ENCODE data around the gene NCAM2.
"Not testable (repeated sequence)": the region's sequence is repeated elsewhere in the genome, so short reads cannot be mapped to it uniquely, and the experiment has no call there.

The NCAM2 gene

DNA sequence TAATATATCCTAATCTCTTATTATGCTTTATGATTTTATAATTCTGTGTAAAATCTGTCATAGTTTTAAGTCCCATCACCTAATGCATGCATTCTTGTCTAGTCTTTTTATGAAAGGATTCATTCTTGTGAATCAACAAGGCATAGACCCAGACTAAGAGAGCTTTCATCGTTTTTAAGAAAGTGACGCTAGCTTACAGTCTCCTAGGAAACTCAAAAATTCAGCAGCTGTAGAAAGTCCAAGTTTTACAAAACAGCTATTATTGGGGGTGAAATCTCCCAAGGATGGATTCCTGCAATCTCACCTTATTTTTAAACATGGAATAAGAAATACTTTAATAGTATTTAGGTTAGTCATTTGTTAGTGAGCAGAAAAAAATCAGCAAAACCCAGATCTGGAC is 104.7 kb downstream of the NCAM2 start:
- no peak for DNase-seq (ENCODE audit: low read depth, low spot score)

DNA sequence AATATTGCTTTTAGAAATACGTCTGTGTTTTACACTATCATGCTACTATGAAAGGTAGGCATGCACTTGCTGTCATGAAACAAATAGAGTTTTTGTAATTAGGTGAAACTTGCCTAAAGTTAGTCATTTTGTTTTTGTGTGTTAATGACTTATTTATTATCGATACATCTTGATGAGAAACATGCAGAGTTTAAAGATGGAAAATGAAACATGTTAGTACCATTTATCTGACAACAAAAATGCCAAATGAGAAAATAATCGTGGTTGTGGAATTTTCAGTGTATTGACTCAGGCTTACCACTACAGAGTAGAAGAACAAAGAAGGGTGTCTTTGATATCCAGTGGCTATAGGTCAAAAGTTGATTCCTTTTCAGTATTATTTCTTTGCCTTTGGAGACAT is 105.5 kb downstream of the NCAM2 start:
- DNase-seq (ENCODE audit: low read depth, low spot score): no peak

DNA sequence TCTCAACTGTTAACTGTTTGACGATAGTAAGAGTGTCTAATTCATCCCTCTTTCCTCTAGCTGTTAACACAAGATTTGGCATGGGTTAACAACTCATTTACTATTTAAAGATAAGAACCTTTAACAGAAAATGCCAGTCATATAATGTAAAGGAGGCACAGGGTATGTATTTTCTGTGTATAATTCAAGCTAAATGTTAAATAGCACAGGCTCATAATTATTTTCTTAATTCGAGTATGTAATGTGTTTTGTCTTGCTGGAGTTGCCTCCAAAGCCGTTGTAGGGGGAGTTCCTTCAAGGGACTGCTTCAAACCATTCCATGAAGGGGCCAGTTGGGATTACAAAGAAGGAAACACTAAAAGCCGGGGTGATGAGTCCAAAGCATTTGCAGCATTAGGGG is 111.5 kb downstream of the NCAM2 start:
- no peak for DNase-seq (ENCODE audit: low read depth, low spot score)

DNA sequence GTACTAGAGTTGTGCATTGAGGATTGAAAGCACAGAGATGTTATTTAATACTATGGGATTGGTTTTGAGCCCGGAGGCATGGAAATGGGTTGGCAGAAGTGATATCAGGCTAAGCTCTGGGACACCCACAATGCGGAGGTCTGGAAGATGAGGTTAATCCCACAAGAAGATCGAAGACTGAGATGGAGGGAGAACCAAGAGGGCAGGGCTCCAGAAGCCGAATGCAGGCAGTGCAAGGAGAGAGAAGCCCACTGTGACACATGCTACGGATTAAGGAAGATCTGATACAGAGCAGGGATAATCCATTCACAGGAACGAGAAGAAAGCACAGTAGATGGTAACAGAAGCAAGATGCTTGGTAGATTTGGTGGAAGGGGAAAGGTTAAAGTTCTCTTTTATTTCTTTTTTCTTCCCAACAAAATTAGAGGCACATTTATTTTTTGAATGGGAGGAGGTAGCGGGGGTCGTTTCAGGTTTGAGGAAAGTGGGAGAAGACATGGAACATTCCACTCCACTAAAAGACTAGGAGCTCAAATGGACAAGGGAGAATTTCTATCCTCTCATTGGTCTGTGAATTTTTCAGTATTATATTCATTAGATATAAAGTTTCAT is 113.2 kb downstream of the NCAM2 start:
- DNase-seq (ENCODE audit: low read depth, low spot score): no peak

DNA sequence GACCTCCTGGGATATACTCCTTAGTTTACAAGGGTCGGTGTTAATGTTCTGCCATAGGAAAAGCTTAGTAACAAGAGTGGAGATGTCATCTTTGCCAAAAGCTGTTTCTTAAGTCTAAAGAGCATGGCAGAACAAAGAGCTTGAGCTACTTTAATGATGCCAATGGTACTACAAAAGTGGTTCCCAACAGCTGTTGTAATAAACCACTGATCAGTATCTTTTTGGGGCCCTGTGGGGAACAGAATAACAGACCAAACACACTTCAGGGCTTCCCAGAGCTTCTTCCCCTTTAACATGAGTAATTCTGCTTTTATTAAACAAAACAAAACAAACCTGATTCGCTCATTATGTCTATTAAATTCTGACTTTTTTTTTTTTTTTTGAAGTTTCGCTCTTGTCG is 116.3 kb downstream of the NCAM2 start:
- no peak for DNase-seq (ENCODE audit: low read depth, low spot score)

DNA sequence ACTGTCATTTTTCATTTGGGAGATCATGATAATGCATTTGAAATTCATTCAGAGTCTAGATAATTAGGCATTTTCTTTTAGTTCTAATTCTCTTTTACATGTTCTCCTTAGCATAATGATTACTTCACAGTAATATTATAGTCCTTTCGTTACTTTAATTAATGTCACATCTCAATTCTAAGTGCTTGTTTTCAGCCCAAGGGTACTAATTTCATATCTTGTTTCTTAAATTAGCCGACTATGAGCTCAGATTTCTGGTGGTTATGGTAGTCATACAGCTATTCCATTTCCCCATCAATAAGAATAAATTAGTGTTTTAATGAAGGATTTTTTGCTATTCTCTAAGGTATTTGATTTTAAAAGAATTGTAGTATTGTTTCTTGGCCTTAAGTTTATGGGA is 120.9 kb downstream of the NCAM2 start:
- DNase-seq (ENCODE audit: low read depth, low spot score): no peak

DNA sequence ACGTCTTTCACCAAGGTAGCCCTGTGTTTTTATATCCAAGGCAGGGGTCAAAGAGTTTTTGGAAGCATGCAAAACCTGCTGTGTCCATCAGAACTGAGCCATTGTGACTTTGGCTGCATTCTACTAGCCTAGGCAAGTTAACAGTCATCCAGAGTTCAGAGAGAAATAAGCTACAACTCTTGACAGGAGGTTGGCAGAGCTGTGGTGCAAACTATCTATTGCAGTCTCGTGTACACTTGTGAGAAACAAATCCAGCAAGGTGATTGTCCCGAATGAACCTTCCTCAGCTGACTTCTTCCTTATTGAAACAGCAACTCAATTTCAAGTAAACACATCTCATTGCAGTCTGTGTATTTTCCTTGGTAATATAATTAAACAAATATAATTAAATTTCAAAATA is 124.5 kb downstream of the NCAM2 start:
- no peak for DNase-seq (ENCODE audit: low read depth, low spot score)

DNA sequence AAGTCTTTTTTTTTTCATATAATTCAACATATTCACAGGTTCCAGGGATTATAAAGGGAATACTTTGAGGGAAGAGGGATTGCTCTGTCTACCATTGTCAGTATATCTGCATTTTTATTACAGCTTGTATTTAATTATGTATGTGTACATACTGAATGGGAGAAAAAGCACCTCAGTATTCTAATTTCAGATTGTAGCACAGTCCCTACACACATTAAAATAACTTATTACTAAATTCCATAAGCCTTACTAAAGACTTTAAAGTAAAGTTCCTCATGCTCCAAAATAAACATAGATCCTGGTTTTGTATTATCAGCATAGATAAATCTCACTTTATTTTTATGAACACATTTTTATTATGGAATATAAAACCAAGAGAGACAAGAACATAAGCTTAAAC is 134.2 kb downstream of the NCAM2 start:
- DNase-seq (ENCODE audit: low read depth, low spot score): no peak

DNA sequence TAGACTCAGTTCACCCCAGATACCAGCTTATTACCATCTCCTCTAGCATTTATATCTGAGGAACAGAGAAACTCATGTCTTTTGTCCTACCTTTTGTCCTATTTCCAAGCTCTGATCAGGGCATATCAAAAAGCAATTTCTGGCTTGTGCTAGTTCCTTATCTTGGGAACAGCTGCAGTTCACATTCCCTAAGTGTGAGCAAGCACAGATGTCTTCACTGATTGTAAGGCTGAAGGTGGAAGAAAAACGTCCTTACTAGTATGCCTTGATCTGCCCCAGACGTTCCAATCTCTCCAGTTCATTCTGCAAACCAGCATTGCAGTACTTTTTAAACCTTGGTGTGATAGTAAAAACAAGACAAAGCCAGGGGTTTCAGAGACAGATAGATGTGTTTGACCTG is 139.8 kb downstream of the NCAM2 start:
- no peak for DNase-seq (ENCODE audit: low read depth, low spot score)

DNA sequence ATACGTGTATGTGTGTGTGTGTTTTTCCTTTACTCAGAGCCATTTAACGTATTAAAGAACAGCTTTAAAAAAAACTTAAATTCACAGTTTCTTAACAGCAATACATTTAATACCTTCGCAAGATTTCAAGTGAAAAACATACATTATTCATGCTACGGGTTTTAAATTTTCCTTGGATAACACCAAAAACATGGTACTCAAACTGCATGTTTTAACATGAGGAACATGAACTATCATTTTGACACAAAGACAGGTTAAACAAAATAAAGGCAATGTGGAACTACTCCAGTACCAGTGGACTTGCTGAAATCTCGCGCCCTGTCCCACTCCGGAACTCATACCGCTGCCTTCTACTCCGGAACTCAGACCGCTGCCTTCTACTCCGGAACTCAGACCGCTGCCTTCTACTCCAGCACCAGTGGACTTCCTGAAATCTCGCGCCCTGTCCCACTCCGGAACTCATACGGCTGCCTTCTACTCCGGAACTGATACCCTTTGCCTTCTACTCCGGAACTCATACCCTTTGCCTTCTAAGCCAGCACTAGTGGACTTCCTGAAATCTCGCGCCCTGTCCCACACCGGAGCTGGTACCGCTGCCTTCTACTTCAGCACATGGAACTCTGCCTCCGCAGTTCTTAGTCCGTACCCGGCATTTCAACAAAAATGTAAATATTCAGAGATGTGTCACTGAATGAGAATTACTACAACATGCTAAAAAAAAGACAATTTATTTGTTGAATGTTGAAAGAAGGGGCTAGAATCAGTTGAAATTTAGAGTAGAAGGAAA is 148.6 kb downstream of the NCAM2 start:
- DNase-seq (ENCODE audit: low read depth, low spot score): no peak

DNA sequence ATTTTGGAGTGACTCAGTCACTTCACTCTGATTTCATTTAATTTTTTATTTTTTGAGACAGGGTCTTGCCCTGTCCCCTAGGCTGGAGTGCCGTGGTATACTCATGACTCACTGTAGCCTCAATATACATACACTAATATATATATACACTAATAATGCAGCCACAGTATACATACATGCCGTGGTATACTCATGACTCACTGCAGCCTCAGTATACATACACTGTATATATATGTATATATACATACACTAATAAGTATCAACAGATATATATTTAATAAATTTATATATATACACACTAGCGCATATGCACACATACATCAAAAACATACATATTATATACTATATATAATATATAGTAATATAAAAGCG is 149.2 kb downstream of the NCAM2 start:
- DNase-seq (ENCODE audit: low read depth, low spot score): no peak

DNA sequence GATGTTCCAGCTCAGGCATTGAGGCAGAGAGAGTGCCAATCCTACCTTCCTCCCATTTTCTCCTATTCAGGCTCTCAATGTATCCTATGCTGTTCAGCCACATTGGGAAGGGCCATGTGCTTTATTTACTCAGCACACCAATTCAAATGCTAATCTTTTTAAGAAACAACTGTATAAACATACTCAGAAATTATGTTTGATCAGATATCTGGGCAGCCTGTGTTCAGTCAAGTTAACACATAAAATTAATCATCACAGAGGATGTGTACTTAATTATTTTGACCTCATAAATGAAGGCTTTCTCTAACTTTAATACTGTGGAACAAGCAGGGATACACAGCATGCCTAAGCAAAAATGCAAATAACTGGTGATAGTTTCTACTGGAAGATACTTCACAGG is 149.8 kb downstream of the NCAM2 start:
- DNase-seq (ENCODE audit: low read depth, low spot score): no peak

DNA sequence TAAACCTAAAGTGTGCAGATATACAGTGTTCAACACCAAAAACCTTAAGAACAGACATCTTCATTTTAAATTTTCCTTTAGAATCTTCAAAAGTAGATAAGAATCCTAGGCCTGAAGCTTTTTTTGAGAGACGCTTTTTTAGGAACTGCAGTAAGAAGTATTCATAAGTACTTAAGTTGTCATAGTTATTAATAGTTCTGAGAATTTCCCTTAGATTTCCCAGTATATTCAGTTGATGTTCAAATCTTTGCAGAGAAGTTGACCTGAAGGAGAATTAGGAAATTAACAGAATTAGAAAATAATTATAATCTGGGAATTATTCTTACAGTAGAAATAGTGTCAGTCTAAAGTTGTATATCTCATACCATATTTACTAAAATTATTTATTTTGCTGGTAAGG is 150.3 kb downstream of the NCAM2 start:
- DNase-seq (ENCODE audit: low read depth, low spot score): no peak

DNA sequence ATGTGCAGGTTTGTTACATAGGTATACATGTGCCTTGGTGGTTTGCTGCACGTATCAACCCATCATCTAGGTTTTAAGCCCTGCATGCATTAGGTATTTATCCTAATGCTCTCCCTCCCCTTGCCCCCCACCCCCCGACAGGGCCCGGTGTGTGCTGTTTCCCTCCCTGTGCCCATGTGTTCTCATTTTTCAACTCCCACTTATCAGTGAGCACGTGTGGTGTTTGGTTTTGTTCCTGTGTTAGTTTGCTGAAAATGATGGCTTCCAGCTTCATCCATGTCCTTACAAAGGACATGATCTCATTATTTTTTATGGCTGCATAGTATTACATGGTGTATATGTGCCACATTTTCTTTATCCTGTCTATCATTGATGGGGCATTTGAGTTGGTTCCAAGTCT is 151.2 kb downstream of the NCAM2 start:
- not testable (repeated sequence) for DNase-seq (ENCODE audit: low read depth, low spot score)

DNA sequence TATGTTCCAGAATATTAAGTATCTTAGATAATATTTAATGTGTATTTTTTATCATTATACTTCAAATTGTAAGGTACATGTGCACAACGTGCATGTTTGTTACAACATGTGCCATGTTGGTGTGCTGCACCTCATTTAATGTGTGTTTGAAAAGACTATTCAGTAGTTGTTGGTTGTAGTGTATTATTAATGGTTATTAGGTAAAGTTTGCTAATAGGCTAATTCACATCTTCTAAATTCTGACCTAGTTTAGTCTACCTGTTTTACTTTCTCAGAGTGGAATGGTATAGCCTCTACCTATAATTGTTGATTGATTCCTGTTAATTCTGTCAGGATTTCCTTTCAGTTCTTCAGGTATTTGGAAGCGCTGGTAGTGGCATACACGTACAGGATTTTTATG is 153.0 kb downstream of the NCAM2 start:
- no peak for DNase-seq (ENCODE audit: low read depth, low spot score)

DNA sequence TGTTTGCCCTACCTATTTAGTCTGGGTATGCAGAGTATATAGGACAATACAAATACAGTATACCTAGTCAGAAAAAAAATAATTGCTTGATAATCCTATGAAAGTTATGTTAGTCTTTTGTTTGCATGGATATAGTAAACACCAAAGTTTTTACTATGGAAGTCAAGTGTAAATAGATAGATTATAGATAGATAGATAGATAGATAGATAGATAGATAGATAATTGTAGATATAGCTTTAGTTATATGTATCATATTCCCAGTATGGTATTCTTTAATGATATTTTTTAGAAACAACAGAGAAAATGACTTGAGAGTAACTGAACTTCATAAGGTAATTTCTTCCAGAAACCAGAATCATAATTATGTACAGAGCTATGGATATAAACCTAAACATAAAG is 158.2 kb downstream of the NCAM2 start:
- no peak for DNase-seq (ENCODE audit: low read depth, low spot score)

DNA sequence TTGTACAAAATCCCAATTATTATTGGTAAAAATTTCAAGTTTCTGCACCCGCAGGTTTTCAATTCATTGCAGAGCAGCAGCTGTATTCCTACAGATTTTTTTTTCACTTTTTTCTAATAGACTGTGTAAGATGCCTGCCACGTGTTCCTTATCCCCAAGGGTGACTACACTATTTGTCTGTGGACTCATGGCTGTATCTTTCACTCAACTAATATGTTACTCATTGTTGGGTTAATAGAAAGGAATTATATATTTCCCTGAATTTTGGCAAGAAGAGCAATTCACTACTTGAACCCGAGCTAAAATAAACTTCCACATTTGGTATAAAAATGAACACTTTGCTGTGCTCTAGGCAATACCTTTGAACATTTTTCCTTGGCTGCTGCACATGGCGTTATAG is 158.7 kb downstream of the NCAM2 start:
- no peak for DNase-seq (ENCODE audit: low read depth, low spot score)

DNA sequence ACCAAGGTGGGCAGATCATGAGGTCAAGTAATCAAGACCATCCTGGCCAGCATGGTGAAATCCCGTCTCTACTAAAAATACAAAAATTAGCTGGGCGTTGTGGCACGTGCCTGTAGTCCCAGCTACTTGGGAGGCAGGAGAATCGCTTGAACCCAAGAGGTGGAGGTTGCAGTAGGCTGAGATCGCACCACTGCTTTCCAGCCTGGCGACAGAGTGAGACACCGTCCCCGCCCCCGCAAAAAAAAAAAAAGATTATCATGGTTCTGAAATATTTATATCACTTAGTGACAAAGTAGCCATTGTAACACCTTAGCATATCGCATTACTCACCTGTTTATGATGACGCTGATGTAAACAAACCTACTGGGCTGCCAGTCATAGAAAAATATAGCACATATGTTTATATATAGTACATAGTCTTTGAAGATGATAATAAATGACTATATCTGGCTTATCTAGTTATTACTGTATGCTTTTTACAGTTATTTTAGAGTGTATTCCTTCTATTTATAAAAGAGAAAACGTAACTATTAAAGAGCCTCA is 160.2 kb downstream of the NCAM2 start:
- DNase-seq (ENCODE audit: low read depth, low spot score): no peak

DNA sequence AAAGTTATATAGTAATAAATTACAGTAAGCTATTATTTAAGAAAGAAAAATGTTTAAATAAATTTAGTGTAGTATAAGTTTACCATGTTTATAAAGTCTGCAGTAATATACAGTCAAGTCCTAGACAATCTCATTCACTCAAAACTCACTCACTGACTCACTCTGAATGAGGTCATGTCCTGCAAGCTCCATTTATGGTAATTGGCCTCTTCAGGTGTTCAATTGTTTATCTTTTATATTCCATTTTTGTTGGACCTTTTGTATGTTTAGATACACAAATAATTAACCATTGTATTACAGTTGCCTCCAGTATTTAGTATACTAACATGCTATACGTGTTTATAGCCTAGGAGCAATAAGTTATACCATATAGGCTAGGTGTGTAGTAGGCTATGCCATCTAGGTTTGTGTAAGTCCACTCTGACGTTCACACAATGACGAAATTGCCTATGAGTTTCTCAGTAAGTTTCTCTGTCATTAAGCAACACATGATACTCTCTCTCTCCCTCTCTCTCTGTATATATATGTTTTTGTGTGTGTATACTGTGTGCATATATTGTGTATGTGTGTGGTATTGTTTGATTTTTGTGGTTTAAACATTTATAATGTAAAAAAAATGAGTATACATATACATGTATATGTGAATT is 161.2 kb downstream of the NCAM2 start:
- no peak for DNase-seq (ENCODE audit: low read depth, low spot score)

DNA sequence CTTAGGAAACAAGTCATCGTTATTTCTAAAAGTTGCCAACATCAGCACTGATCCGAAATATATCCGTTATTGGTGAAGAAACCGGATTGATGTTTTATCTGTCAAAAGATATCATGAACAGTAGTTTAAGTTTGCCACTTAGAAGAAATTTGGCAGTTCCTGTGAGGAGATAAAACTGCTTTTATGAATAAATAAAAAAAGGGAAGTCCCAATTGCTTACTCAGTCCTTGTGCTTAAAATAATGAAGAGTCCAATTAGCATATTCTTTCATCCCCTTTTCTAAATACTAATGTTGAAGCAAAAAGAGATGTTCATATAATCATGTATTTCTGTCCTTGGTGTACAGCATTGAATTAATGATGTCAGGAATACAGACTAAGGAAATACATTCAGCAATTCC is 164.6 kb downstream of the NCAM2 start:
- DNase-seq (ENCODE audit: low read depth, low spot score): no peak

DNA sequence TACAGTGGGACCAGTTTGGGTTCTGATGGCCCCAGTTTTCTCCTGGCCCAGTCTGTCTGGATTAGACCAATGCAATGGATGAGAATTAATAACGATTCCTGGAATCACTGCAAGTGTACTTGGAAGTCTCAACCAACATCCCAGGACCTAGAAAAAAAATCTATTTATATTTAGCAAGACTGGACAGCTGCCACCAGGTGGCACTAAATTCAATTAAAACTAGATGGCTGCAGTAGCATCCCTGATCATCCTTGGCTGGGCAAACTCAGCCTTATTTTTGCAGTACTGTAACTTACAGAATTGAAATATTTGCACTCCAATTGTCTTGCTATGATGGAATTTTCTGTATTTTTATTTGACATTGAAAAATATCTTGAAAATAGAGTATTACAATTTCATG is 165.7 kb downstream of the NCAM2 start:
- no peak for DNase-seq (ENCODE audit: low read depth, low spot score)

DNA sequence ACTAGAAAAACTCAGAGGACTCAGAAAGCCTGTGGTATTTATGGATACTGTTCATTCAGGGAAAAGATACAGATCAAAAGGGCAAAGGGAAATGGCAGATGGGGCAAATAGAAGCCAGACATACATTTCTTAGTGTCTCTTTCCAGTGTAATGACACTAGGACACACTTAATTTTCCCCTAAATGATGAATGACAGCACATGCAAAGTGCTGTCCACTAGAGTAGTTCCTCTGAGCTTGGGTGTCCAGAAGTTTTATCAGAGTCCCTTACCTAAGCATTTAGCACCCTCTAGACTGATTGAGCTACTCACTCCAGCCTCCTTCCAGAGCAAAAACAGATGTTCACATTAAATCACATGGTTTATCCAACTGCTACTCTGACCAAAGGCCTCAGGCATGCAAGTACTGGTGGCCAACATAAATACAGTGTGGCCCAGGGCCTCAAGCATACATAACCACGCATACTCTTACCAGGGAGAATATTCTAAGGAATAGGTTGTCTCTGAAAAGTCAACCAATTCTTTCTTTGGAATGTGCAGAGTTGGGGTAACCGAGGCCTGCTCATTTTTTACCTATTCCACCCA is 166.9 kb downstream of the NCAM2 start:
- DNase-seq (ENCODE audit: low read depth, low spot score): no peak

DNA sequence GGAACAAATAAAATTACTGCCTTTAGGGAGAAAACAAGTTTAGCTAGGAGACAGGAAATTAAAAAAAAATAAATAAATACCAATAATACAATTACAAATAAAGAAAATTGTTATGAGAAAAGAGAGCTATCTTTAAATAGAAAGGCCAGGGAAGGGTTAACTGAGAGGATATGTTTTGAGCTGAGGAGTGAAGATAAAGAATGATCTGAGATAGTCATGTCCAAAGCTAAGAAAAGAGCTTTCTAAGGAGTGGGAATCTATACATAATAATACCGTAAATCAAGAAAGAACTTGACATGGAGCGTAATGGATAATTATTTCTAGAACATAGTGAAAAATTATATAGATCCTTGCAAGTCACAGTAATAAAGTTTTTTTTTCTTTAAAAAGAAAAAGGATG is 176.5 kb downstream of the NCAM2 start:
- no peak for DNase-seq (ENCODE audit: low read depth, low spot score)

All from activated naive CD8-positive, alpha-beta T cell treated with anti-CD3 and anti-CD28 coated beads, Interleukin-2, amount 50 U/mL, for 16 hours (primary cell).